ENCODE data around the gene ZNF516. TPM values are rescaled to one million over a fixed set of nuclear protein-coding genes. Genes with fewer than 3 reads are reported as not detected.

ZNF516 gene
- total and polyA plus RNA-seq, 4 donors = 2.5 to 12.2 (median 7.6) TPM

DNA sequence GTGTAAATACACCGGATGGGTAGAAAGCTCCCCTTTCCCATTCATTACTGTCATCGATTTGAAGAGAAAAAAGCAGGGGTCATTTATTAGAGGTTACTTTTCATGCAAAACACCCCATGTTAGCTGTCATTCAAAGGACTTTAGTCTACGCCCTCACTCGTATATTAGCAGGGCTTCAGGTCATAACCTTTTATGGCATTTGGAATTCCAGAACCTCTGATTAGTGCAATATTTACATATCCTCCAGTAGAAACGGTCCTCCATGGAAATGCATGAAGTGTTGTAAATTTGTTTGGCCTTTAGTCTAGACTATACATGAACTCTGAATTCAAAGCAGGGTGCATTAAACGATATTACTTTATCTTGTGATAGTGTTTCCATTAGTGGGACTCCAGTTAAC lies 180.5 kb downstream of the ZNF516 start:
- Histone ChIP-seq H3K27ac (ENCODE audit: low read depth in 1 of 2, low read length in 2 of 2) (no peak overlapping the region), H3K4me1 (ENCODE audit: control insufficient read depth in 4 of 4, insufficient read depth in 4 of 4, low read length in 3 of 4) (no peaks in the 10 kb centered on the region), H3K9me3 (ENCODE audit: control insufficient read depth in 4 of 4, low read length in 3 of 4) (no peaks in the 10 kb centered on the region), H3K4me3 (ENCODE audit: low read depth in 1 of 3, low read length in 3 of 3) (no peak overlapping the region), H3K27me3 (ENCODE audit: control insufficient read depth in 4 of 4, insufficient read depth in 4 of 4, low read length in 3 of 4) (peaks cover 0 to under 1% (median 0%) of the 10 kb centered on the region in 4 donors), H3K36me3 (ENCODE audit: control insufficient read depth in 4 of 4, insufficient read depth in 3 of 4, low read depth in 1 of 4, low read length in 3 of 4) (no peaks in the 10 kb centered on the region), H3K9ac (ENCODE audit: low read depth in 1 of 2, low read length in 2 of 2) (no peak overlapping the region)
- DNase-seq (ENCODE audit: low spot score) = no peak
- TF ChIP-seq, protein P1, sequence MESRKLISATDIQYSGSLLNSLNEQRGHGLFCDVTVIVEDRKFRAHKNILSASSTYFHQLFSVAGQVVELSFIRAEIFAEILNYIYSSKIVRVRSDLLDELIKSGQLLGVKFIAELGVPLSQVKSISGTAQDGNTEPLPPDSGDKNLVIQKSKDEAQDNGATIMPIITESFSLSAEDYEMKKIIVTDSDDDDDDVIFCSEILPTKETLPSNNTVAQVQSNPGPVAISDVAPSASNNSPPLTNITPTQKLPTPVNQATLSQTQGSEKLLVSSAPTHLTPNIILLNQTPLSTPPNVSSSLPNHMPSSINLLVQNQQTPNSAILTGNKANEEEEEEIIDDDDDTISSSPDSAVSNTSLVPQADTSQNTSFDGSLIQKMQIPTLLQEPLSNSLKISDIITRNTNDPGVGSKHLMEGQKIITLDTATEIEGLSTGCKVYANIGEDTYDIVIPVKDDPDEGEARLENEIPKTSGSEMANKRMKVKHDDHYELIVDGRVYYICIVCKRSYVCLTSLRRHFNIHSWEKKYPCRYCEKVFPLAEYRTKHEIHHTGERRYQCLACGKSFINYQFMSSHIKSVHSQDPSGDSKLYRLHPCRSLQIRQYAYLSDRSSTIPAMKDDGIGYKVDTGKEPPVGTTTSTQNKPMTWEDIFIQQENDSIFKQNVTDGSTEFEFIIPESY (IDR thresholded peaks at IDR 0.05) = no peak
- TF ChIP-seq, protein P2, sequence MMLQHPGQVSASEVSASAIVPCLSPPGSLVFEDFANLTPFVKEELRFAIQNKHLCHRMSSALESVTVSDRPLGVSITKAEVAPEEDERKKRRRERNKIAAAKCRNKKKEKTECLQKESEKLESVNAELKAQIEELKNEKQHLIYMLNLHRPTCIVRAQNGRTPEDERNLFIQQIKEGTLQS (IDR thresholded peaks at IDR 0.05) = no peak
- TF ChIP-seq FOXA1 (IDR thresholded peaks at IDR 0.05) = no peak
- no peak for TF ChIP-seq GABPA (IDR thresholded peaks at IDR 0.05 in 1 of 2, conservative IDR thresholded peaks at IDR 0.05 in 1 of 2)
- TF ChIP-seq TAF1 (conservative IDR thresholded peaks at IDR 0.05) = no peak
- no peak for TF ChIP-seq HNF4A (conservative IDR thresholded peaks at IDR 0.05)
- TF ChIP-seq JUND (IDR thresholded peaks at IDR 0.05) = no peak
- no peak for TF ChIP-seq RXRA (IDR thresholded peaks at IDR 0.05)
- TF ChIP-seq, protein P3, sequence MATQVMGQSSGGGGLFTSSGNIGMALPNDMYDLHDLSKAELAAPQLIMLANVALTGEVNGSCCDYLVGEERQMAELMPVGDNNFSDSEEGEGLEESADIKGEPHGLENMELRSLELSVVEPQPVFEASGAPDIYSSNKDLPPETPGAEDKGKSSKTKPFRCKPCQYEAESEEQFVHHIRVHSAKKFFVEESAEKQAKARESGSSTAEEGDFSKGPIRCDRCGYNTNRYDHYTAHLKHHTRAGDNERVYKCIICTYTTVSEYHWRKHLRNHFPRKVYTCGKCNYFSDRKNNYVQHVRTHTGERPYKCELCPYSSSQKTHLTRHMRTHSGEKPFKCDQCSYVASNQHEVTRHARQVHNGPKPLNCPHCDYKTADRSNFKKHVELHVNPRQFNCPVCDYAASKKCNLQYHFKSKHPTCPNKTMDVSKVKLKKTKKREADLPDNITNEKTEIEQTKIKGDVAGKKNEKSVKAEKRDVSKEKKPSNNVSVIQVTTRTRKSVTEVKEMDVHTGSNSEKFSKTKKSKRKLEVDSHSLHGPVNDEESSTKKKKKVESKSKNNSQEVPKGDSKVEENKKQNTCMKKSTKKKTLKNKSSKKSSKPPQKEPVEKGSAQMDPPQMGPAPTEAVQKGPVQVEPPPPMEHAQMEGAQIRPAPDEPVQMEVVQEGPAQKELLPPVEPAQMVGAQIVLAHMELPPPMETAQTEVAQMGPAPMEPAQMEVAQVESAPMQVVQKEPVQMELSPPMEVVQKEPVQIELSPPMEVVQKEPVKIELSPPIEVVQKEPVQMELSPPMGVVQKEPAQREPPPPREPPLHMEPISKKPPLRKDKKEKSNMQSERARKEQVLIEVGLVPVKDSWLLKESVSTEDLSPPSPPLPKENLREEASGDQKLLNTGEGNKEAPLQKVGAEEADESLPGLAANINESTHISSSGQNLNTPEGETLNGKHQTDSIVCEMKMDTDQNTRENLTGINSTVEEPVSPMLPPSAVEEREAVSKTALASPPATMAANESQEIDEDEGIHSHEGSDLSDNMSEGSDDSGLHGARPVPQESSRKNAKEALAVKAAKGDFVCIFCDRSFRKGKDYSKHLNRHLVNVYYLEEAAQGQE (IDR thresholded peaks at IDR 0.05) = no peak
- no peak for TF ChIP-seq NR2F2 (IDR thresholded peaks at IDR 0.05)
- no peak for TF ChIP-seq FOXA2 (IDR thresholded peaks at IDR 0.05)
- TF ChIP-seq HNF4G (IDR thresholded peaks at IDR 0.05) = no peak
- no peak for TF ChIP-seq YY1 (IDR thresholded peaks at IDR 0.05)
- TF ChIP-seq, protein P4, sequence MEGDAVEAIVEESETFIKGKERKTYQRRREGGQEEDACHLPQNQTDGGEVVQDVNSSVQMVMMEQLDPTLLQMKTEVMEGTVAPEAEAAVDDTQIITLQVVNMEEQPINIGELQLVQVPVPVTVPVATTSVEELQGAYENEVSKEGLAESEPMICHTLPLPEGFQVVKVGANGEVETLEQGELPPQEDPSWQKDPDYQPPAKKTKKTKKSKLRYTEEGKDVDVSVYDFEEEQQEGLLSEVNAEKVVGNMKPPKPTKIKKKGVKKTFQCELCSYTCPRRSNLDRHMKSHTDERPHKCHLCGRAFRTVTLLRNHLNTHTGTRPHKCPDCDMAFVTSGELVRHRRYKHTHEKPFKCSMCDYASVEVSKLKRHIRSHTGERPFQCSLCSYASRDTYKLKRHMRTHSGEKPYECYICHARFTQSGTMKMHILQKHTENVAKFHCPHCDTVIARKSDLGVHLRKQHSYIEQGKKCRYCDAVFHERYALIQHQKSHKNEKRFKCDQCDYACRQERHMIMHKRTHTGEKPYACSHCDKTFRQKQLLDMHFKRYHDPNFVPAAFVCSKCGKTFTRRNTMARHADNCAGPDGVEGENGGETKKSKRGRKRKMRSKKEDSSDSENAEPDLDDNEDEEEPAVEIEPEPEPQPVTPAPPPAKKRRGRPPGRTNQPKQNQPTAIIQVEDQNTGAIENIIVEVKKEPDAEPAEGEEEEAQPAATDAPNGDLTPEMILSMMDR (IDR thresholded peaks at IDR 0.05; ENCODE audit: low read depth, low read length, missing input control) = no peak
- no peak for TF ChIP-seq SP1 (IDR thresholded peaks at IDR 0.05)
- TF ChIP-seq, protein P5, sequence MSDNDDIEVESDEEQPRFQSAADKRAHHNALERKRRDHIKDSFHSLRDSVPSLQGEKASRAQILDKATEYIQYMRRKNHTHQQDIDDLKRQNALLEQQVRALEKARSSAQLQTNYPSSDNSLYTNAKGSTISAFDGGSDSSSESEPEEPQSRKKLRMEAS (IDR thresholded peaks at IDR 0.05) = no peak
- TF ChIP-seq RAD21 (IDR thresholded peaks at IDR 0.05) = no peak
- no peak for TF ChIP-seq EGR1 (IDR thresholded peaks at IDR 0.05; ENCODE audit: low read depth in 2 of 2)
- WGBS = 42% methylated on average over 6 of the region's 6 CpGs

Measured in liver (tissue), 9 donors.